Astrocyte of the hippocampus (primary cell): ENCODE measurements around the gene PET100.
"Not testable (repeated sequence)": the region's sequence is repeated elsewhere in the genome, so short reads cannot be mapped to it uniquely, and the experiment has no call there.

Source experiments
- DNase-seq: peaks from one replicate; pipeline ENCODE4 v3.0.0; 2011; ENCODE audit warnings: low read depth, low spot score

The PET100 gene

DNA sequence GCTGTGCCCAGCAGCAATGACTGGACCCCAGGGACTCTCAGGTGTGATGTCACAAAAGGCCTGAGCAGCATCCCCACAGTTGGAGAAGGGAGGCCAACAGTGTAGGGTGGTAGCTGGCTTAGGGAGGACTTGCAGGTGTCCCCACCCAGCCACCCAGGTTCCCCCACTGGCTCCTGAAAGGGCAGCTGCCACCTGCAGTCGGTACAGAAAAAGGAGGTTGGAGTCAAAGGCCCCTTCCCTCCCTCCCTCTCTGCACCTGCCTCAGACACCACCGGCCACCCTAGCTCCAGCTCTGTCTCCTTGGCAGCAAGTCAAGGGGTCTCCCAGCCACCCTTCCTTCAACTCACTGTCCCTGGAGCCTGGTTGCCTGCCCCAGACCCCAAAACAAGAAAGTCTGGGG lies 4.1 kb downstream of the PET100 start, which contains the start of gene PCP2:
Gene PCP2, minus strand, starts transcription at position 22 of the 400 bp plus-strand sequence. CDS start 262 bp downstream, outside the sequence.
- no peak for DNase-seq

DNA sequence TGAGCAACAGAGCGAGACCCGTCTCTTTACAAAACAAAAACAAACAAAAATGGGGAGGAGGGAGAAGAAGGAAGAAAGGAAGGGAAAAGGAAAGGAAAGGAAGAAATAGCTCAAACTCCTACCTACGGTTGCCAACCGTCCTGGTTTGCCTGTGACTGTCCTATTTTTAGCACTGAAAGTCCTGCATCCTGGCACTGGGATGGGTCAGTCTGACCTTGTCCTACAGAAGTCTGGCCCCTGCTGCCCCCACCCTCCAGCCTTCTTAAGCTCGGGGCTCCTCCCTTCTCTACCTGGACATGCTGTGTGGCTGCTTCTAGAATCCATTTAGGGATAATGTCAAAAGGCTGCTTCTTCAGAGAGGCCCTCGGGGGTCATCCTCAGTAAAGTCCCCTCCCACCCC lies 6.1 kb downstream of the PET100 start:
- DNase-seq, result no peak

- DNase-seq, result no peak
Measured at GRCh38 chr19:7636317-7636690, 6.7 kb downstream of the PET100 start.

GRCh38 chr19:7636691-7637373 lies 7.2 kb downstream of the PET100 start, which contains the start of gene STXBP2:
Gene STXBP2, plus strand, starts transcription at chr19:7637110. Its CDS starts 40 bp downstream, at chr19:7637150.
- peak; percentile 68 for DNase-seq

DNA sequence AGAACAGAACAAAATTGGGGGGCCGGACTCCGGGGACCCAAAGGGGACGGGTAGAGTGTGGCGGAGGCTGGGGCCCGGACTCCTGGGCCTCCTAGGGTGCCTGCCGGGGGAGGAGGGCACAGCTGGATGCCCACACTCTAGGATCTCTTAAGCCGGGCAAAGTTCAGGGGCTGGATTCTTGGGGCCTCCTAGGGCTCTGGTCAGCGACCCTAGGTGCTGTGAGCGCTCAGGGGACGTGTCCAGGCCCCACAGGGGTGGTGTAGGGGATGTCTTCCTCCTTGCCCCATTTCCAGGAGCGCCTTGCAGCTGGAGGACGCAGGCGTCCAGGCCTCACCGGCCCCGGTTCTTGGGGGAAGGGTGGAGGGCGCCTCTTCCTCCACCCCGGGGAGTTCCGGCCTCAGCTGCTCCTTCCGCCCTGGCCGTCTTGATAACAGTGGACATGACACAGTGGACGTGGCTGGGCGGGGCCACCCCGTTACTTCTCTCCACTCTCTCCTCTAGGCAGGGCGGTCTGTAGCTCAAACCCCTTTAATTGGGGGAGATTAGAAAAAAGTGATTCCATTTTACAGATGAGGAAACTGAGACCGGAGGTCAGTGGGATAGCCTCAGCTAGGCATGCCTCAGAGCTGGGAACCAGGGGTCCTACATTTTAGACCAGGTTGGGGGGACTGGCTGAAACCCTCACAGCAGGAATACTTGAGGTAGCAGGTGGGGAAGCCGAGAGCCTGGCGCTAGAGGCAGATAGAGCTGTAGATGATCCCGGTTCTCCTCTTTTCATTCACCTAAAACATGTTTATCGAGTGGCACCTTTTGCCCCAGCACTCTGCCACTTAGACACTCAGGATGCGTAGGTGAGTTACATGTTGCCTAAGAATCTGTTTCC lies 8.0 kb downstream of the PET100 start:
- DNase-seq, result peak; percentile 12

GRCh38 chr19:7638802-7639465 lies 9.3 kb downstream of the PET100 start:
- no peak for DNase-seq

- DNase-seq, result no peak
Measured at GRCh38 chr19:7639863-7640348, 10.3 kb downstream of the PET100 start.

DNA sequence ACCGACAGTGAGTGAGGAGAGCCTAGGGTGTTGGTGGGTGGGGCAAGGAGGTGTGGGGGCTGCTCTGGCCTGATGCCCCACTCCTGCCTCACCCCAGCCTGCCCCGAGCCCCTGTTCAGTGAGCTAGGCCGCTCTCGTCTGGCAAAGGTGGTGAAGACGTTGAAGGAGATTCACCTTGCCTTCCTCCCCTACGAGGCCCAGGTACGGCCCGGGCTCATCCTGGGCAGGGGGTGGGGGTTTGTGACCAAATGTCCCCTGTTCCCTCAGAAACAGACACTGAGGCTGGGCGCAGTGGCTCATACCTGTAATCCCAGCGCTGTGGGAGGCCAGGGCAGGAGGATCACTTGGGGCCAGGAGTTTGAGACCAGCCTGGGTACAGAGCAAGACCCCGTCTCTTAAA lies 11.2 kb downstream of the PET100 start:
- DNase-seq, result no peak

DNA sequence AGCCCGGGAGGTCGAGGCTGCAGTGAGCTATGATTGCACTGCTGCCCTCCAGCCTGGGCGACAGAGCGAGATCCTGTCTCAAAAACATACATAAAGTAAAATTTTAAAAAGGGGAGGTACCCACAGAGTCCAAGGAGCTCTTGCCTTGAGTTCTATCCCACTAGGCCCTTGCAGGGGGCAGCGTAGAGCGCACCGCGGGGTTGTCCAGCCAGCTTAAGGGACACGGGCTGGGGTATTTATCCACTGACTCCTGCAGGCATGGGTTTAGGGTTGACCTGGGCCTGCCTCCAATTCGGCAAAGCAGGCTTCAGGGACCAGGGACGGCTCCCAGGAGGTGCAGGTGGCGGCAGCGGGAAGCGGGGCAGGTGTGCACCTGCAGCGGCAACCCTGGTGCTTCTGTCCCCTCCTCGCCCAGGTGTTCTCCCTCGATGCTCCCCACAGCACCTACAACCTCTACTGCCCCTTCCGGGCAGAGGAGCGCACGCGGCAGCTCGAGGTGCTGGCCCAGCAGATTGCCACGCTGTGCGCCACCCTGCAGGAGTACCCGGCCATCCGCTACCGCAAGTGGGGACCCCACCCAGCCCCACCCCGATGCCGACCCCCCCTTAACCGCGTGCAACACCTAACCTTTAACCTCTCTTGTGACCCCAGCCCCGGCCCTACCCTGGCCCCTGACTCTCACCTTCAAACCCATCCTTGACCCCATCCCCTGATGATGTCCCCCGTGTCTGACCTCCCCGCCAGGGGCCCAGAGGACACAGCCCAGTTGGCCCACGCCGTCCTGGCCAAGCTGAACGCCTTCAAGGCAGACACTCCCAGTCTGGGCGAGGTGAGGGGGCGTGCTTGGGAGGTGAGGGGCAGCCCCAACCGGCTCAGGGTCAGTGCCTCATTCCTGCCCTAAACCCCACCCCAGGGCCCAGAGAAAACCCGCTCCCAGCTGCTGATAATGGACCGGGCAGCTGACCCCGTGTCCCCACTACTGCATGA lies 12.0 kb downstream of the PET100 start:
- DNase-seq, result no peak

- no peak for DNase-seq
Measured at GRCh38 chr19:7642295-7643030, 12.9 kb downstream of the PET100 start.

DNA sequence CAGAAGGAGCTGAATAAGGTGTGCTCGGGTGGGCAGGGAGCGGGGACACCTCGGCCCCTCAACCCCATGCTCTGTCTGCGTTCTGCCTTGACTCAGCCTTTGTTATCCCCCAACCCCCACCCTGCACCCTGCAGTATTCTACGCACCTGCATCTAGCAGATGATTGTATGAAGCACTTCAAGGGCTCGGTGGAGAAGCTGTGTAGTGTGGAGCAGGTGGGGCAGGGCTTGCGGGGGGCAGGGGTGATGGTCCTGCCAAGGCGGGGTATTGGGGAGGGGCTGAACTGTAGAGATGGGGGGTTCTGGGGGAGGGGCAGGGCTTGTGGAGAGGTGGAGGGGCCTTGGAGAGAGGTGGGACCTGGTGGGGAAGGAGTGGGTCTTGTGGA lies 13.4 kb downstream of the PET100 start:
- DNase-seq, result no peak

DNA sequence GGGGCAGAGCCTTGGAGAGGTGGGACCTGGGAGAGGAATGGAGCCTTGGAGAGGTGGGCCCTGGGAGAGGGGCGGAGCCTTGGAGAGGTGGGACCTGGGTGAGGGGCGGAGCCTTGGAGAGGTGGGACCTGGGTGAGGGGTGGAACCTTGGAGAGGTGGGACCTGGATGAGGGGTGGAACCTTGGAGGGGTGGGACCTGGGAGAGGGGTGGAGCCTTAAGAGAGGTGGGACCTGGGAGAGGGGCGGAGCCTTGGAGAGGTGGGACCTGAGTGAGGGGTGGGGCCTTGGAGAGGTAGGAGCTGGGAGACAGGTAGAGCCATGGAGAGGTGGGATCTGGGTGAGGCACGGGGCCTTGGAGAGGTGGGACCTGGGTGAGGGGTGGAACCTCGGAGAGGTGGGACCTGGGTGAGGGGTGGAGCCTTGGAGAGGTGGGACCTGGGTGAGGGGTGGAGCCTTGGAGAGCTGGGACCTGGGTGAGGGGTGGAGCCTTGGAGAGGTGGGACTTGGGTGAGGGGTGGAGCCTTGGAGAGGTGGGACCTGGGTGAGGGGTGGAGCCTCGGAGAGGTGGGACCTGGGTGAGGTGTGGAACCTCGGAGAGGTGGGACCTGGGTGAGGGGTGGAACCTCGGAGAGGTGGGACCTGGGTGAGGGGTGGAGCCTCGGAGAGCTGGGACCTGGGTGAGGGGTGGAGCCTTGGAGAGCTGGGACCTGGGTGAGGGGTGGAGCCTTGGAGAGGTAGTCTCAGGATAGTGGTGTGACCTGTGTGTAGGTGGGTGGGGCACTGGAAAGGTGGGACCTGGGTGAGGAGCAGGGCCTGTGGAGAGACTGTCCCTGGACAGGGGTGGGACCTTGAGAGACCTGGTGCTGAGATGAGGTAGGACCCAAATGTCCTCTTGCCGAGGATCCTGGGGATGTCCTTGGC lies 14.3 kb downstream of the PET100 start:
- DNase-seq, result not testable (repeated sequence)

GRCh38 chr19:7644550-7644877 lies 14.9 kb downstream of the PET100 start:
- no peak for DNase-seq

DNA sequence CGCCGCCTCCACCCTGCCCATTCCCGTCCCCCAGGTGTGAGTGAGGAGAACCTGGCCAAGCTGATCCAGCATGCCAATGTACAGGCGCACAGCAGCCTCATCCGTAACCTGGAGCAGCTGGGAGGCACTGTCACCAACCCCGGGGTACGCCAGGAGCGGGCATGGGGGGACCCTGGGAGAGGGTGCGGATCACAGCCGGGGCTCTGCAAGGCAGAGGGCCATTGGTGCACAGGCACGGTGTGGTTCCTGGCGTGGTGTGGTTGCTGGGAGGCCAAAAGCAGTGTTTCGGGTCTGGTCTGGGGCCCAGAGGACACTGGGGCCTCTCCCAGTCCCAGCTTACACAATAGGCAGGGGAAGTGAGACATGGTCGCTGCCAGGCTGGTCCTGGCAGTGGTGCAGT lies 15.6 kb downstream of the PET100 start:
- DNase-seq, result no peak

- no peak for DNase-seq
Measured at GRCh38 chr19:7645656-7646425, 16.2 kb downstream of the PET100 start.

GRCh38 chr19:7646426-7646700 lies 16.8 kb downstream of the PET100 start:
- no peak for DNase-seq

- no peak for DNase-seq
Measured at GRCh38 chr19:7647156-7647555, 17.6 kb downstream of the PET100 start.

DNA sequence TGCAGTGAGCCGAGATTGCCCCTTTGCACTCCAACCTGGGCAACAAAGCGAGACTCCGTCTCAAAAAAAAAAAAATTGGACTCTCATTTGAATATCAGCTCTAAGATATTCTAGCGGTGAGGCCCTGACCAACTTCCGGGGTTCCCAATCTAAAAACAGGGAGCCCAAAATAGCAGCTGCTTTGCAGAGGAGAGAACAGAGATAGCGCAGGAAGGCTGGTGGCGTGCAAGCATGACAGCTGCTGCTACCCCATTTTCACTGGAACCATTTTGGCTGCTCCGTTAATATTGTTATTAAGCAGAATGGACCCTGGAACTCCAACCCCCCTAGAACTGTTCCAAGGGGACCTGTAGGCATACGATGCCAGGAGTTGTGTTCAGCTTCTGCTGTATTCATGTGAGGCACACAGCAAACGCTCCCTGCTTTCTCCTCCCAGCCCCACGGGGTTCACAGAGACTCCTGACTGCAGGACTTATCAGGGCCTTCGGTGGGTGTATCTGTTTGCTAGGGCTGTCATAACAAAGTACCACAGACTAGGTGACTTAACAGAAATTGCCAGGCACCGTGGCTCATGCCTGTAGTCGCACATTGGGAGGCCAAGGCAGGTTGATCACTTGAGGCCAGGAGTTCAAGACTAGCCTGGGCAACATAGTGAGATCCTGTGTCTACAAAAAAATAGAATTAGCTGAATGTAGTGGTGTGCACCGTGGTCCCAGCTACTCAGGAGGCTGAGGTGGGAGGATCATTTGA lies 18.8 kb downstream of the PET100 start:
- no peak for DNase-seq
